ENCODE results near the gene SARM1.
A peak's percentile ranks its signal among the peaks of the same experiment; 100 is the strongest.

Gene SARM1

GRCh38 chr17:28339431-28339830, 32.1 kb upstream of the SARM1 start:
- intact Hi-C loops (cut with DNase I), result no loop called here
- DNase-seq, result no peak

GRCh38 chr17:28340374-28340773, 31.1 kb upstream of the SARM1 start:
- DNase-seq, result peak in 1 of 10 donors; percentile 40
- intact Hi-C loops (cut with DNase I), result no loop called here

- intact Hi-C loops (cut with DNase I), result no loop called here
- peak in 1 of 10 donors; percentile 38 for DNase-seq
Measured at GRCh38 chr17:28341516-28341915, 30.0 kb upstream of the SARM1 start.

- DNase-seq, result peak in 1 of 10 donors; percentile 63
- intact Hi-C loops (cut with DNase I), result no loop called here
Measured at GRCh38 chr17:28342313-28342712, 29.2 kb upstream of the SARM1 start.

- intact Hi-C loops (cut with DNase I), result no loop called here
- DNase-seq, result peak in 1 of 10 donors; percentile 18
Measured at GRCh38 chr17:28343491-28343932, 28.0 kb upstream of the SARM1 start.

- peak in 1 of 10 donors; percentile 72 for DNase-seq
- intact Hi-C loops (cut with DNase I), result no loop called here
Measured at GRCh38 chr17:28344011-28344410, 27.5 kb upstream of the SARM1 start.

- intact Hi-C loops (cut with DNase I), result no loop called here
- peak in 1 of 10 donors; percentile 73 for DNase-seq
Measured at GRCh38 chr17:28344435-28344901, 27.0 kb upstream of the SARM1 start.

- intact Hi-C loops (cut with DNase I), result no loop called here
- DNase-seq, result peak in 1 of 10 donors; percentile 75
Measured at GRCh38 chr17:28345419-28346198, 25.9 kb upstream of the SARM1 start.

- intact Hi-C loops (cut with DNase I), result no loop called here
- DNase-seq, result peak in 1 of 10 donors; percentile 27
Measured at GRCh38 chr17:28346199-28346580, 25.3 kb upstream of the SARM1 start.

- DNase-seq, result no peak
- intact Hi-C loops (cut with DNase I), result no loop called here
Measured at GRCh38 chr17:28346746-28347246, 24.7 kb upstream of the SARM1 start.

- DNase-seq, result no peak
Measured at GRCh38 chr17:28347261-28347891, 24.1 kb upstream of the SARM1 start.

GRCh38 chr17:28348979-28349378, 22.5 kb upstream of the SARM1 start:
- peak in 1 of 10 donors; percentile 53 for DNase-seq
- intact Hi-C loops (cut with DNase I), result no loop called here

More at GRCh38 chr17:28347261-28347891, 24.1 kb upstream of the SARM1 start:
- intact Hi-C loops (cut with DNase I), result no loop called here

- intact Hi-C loops (cut with DNase I), result no loop called here
- DNase-seq, result no peak
Measured at GRCh38 chr17:28350271-28350670, 21.2 kb upstream of the SARM1 start.

GRCh38 chr17:28357061-28357900, 14.2 kb upstream of the SARM1 start, which contains the start of gene POLDIP2:
TSS of gene POLDIP2 (minus strand) at chr17:28357527. CDS start at chr17:28357448, 79 bp downstream.
- peak; percentile 92 to 99 (median 96) for DNase-seq
- intact Hi-C loops (cut with DNase I), result loop anchor here (1.0 kb wide), 1 partner anchor 22 kb away; the partner anchor contains the start of genes IFT20 and TNFAIP1

- DNase-seq, result no peak
- intact Hi-C loops (cut with DNase I), result loop anchor here (1.0 kb wide), 1 partner anchor 23 kb away; the partner anchor contains the start of genes IFT20 and TNFAIP1
Measured at GRCh38 chr17:28357901-28358197, 13.6 kb upstream of the SARM1 start.

GRCh38 chr17:28363186-28363585, 8.3 kb upstream of the SARM1 start:
- intact Hi-C loops (cut with DNase I), result no loop called here
- no peak for DNase-seq

GRCh38 chr17:28363776-28364650, 7.5 kb upstream of the SARM1 start:
- intact Hi-C loops (cut with DNase I), result no loop called here
- peak in 3 of 10 donors; percentile 41 to 57 (median 45) for DNase-seq

GRCh38 chr17:28364665-28365363, 6.7 kb upstream of the SARM1 start, which contains the start of gene SEBOX:
TSS of gene SEBOX (minus strand) at chr17:28365199. CDS start at chr17:28365151, 48 bp downstream.
- intact Hi-C loops (cut with DNase I), result no loop called here
- peak in 2 of 10 donors; percentile 19 to 77 for DNase-seq

- DNase-seq, result no peak
- intact Hi-C loops (cut with DNase I), result no loop called here
Measured at GRCh38 chr17:28365487-28365886, 6.0 kb upstream of the SARM1 start.
